Right renal pelvis (tissue), 4 donors: ENCODE data around the gene RPS19. TPM values are rescaled to one million over a fixed set of nuclear protein-coding genes. Genes with fewer than 3 reads are reported as not detected.
A peak's percentile ranks its signal among the peaks of the same experiment; 100 is the strongest.

Experiments used
- DNase-seq, 4 donors: peaks; one replicate each; pipeline ENCODE4 v3.0.0-alpha.2; 2013; ENCODE audit warnings: low read depth in 4 of 4, low spot score in 3 of 4, missing footprints in 1 of 4
- polyA plus RNA-seq, 4 donors: library from polyadenylated mRNA; unstranded; fragments of 120-200 nt; gene quantifications; one replicate each; pipeline ENCODE4 v1.2.1, GENCODE V29; 2013; ENCODE audit not compliant: insufficient read length in 4 of 4

RPS19 gene
- polyA plus RNA-seq, 4 donors = 1,099 to 1,885 (median 1,269) TPM

DNA sequence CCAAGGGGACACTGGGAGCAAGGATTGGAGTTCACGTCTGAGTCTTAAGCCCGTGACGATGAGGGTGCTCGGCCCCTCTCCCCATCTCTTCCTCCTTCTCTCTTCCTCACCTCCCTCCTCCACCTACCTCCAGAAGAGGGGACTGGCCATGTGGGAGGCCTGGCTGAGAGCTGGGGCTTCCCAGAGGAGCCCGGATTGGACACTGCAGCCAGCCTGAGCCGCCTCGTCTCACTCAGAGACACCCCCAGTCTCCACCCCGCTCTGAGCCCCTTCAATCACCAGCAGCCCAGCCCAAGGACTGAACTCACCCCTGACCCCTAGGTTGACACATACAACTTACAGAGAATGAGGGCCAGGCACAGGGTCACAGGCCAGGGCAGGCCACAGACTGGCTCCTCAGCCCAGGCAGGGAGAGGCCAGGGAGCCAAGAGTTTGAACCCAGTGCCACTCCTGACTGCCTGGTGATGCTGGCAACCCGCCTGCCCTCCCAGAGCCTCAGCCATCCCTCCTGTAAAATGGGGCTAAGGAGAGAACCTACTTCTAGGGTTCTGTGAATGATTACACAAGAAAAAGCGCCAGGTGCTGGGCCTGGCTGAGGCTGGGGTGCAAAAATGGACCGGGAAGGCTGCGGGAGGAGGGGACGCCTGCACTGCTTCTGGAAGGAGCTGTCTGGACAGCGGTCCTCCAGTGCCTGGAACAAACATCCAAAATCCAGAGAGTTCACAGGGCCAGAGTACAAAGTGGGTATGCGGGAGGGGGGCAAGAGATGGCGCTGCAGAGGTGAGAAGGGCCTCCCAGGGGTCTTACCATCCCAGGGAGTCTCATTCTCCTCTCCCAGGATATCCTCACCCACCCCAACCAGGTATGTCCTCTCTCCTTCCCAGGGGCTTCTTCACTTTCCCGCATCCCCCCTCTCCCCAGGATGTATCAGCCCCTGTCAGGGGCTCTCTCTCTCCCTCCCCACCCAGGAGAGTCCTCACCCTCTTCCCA is 18.2 kb downstream of the RPS19 start:
- DNase-seq = no peak

DNA sequence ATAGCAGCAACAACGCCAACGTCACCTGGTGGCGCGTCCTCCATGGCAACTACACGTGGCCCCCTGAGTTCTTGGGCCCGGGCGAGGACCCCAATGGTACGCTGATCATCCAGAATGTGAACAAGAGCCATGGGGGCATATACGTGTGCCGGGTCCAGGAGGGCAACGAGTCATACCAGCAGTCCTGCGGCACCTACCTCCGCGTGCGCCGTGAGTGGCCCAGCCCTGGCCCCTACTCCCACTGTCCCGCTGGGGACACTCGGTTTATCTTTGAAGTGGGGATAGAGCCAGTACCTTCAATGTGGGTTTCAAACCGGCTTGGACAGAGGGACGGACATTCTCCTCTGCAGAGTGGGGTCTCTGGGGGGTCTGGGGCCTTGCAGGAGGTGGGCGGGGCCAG is 19.0 kb downstream of the RPS19 start:
- DNase-seq = no peak

DNA sequence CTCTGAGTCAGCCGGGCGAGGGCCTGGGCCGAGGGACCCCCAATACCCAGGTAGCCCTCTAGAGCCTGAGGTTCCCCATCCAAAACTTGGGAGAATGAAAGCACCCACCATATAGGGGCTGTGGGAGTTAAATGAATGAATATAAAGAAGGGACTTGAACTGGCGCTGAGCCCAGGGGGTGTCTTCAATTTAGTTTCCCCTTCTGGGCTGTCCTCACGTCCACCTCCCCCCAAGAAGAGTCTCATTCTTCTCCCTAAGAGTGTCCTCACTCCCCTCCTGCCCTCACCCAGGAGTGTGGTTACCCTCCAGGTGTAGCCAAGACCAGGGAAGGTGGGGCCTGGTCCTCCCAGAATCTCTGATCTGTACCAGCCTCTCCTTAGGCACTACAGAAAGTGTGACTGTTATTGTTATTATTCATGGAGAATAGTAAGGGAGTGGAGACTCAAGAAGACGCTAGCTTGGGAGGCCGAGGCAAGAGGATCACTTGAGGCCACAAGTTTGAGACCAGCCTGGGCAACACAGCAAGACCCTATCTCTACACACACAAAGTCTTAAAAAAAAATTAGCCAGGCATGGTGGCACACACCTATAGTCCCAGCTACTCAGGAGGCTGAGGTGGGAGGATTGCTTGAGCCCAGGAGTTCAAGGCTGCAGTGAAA is 19.7 kb downstream of the RPS19 start:
- DNase-seq = no peak

DNA sequence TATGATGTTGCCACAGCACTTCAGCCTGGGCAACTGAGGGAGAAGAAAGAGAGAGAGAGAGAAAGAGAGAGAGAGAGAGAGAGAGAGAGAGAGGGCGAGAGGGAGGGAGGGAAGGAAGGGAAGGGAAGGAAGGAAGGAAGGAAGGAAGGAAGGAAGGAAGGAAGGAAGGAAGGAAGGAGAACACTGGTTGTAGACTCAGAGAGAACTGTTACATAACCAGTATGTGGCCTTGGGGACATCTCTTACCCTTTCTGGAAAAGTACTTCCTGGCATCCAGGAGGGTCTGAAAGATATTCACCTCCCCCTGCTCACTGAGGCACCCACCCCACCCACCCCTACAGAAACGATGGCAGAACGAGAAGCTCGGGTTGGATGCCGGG is 20.3 kb downstream of the RPS19 start:
- no peak for DNase-seq

DNA sequence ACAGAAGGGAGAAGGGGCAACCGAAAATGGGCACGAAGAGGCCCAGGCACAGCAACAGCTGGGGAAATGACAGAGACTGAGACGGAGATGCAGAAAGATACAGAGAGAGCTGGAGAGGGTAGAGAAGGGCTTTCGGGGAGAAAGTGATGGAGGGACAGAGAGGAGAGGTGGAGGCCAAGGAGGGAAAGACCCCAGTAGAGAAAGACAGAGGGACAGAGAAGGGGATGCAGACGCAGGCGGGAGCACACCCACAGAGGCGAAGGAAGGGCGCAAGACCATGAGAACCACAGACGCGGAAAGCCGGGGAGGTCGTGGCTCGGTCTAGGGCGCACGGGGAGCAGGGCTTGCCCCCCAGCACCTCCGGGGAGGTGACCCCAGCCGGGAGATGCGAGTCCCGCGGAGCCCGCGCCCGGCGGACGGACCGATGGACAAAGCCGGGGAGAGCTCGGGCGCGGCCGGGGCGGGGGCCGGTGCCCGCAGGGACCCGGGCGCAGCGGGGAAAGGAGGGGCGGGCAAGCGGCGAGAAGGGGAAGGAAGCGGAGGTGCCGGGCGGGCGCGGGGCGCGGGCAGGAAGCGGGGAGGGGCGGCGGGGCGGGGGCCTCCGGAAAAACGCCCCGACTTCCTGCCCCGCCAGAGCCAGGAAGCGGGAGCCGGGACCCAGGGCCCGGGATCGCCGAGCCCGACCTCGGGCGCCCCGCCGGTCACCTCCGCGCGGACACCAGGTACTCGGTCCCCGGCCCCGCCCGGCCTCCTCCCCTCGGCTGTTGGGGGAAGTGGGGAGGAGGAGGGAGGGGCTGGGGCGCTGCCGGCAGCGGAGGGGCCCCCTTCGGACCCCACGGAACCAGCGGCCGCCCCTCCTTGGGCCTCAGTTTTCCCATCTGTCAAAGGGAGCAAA is 22.8 kb downstream of the RPS19 start, which contains the start of gene ARHGEF1:
ARHGEF1 (plus strand) TSS at position 617 of the 895 bp plus-strand sequence. CDS start 4,899 bp downstream, outside the sequence.
- no peak for DNase-seq

- DNase-seq = no peak
Measured at GRCh38 chr19:41883463-41883820, 23.4 kb downstream of the RPS19 start.

- DNase-seq = peak; percentile 78 to 89 (median 83)
Measured at GRCh38 chr19:41883821-41884733, 24.0 kb downstream of the RPS19 start.

GRCh38 chr19:41886761-41887710 is 27.0 kb downstream of the RPS19 start:
- DNase-seq = no peak

DNA sequence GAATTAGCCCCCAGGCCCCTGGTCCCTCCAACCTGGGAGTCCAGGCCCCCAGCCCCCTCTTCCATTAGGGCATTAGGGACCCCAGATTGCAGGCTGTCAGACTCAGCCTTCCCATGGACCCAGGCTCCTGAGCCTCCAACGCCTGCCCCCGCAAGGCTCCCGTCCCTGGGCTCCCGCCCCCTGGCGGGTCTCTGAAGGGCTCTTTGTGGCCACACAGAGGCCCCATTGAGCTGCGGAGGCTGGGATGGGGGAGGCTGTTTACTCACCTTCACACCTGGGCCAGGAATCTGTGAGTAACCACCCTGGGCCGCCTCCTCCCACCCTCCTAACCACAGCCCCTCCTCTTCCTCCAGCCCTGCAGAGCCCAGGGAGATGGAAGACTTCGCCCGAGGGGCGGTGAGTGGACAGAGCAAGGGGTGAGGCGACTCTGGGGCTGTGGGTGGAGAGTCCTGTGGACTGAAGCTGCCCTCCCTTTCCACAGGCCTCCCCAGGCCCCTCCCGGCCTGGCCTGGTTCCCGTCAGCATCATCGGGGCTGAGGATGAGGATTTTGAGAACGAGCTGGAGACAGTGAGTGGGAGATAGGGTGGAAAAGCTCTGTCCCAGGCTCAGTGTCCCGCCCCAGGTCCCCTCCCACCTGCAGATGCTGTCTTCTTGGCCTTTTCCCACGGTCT is 27.8 kb downstream of the RPS19 start:
- DNase-seq = no peak

DNA sequence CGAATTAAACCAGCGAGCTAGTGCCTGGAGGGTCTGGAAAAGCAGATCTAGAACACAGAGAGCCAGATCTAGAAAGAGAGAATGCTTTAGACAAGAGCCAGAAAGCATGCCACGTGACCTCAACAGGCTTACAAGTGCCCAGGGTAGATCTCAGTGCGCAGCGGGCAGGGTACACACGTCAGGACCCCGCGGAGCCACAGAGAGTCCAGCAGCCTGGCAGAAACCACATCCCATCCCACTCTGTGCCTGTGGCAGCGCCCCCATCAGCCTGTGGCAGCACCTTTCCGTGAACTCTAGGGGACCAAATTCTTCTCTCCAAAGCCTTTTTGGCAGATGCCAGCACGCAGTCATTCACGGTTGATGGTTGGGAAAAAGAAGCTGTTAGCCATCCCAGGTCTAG is 28.9 kb downstream of the RPS19 start:
- DNase-seq = no peak

GRCh38 chr19:41889896-41890295 is 29.8 kb downstream of the RPS19 start:
- no peak for DNase-seq

DNA sequence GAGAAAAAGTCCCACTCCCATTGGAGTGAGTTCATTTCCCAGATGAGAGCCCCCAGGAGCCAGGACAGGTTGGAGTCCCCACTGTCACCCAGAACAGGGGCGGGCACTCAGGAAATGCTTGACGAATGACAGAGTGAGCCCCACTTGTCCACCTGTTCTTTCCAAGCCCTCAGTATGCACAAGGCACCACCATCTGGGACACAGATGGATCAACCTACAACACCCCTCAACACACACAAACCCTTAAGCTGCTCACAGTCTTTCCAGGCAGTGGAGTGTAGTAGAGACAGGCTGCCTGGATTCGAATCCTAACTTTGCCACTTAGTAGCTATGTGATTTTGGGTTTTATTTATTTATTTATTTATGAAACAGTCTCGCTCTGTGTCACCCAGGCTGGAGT is 30.9 kb downstream of the RPS19 start:
- no peak for DNase-seq

- no peak for DNase-seq
Measured at GRCh38 chr19:41892173-41892902, 32.3 kb downstream of the RPS19 start.

GRCh38 chr19:41893899-41894298 is 33.8 kb downstream of the RPS19 start:
- DNase-seq = no peak

GRCh38 chr19:41894350-41894749 is 34.3 kb downstream of the RPS19 start:
- no peak for DNase-seq

DNA sequence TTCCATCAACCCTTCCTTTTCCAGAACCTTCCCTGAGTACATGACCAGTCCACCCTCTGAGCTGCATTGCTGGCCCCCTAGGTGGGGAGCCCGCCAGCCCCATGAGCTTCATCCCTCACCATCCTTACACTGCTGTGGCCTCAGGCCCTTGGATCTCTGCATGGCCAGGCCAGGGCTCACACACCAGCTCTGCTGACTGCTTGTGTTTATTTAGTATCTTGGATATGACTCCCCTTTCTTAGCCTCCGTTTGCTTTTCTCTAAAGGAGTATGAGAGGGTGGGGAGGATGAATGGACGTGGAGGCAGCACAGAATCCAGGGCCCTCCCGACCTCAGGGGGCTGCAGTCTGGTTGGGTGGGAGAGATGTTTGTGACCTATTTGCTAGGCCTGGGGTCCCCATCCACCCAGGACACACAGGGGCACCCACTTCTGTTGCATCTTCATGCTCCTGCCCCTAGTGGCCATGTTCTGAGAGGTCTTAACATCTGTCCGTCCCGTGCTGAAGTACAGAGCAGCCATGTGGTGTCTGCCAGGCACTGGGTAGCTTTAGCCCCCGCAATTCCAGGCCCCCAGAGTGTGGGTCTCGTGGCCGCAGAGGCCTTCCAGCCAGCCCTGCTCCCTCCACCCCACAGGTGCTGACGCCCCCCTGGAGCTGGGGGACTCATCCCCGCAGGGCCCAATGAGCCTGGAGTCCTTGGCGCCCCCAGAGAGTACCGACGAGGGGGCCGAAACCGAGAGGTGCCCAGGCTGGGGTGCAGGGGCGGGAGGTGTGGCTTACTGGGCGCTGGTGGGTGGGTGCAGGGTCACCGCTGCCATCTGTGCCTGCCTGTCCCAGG is 35.9 kb downstream of the RPS19 start:
- DNase-seq = no peak

DNA sequence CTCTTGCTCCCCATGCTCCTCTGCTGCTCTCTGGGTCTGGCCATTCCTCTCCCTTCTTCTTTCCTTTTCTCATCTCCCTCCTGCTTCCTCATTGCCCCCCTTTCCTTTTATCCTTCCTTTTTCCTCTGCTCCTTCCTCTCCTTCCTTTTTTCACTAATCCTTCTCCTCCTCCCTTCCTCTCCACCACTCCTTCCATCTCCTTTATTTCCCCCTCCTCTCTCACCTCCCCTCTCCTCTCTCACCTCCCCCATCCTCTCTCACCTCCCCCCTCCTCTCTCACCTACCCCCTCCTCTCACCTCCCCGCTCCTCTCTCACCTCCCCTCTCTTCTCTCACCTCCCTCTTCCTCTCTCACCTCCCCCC is 36.5 kb downstream of the RPS19 start:
- no peak for DNase-seq
